Stimulated activated CD8-positive, alpha-beta memory T cell treated with anti-CD3 and anti-CD28 coated beads, Interleukin-2, amount 100 ng/mL, for 48 hours (primary cell): ENCODE measurements around the gene PNKD.

Experiments used
- DNase-seq, 2 donors: peaks; one replicate each; pipeline ENCODE4 v3.0.0-alpha.2; 2020; ENCODE audit warnings: low read depth in 2 of 2

PNKD gene, protein sequence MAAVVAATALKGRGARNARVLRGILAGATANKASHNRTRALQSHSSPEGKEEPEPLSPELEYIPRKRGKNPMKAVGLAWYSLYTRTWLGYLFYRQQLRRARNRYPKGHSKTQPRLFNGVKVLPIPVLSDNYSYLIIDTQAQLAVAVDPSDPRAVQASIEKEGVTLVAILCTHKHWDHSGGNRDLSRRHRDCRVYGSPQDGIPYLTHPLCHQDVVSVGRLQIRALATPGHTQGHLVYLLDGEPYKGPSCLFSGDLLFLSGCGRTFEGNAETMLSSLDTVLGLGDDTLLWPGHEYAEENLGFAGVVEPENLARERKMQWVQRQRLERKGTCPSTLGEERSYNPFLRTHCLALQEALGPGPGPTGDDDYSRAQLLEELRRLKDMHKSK

DNA sequence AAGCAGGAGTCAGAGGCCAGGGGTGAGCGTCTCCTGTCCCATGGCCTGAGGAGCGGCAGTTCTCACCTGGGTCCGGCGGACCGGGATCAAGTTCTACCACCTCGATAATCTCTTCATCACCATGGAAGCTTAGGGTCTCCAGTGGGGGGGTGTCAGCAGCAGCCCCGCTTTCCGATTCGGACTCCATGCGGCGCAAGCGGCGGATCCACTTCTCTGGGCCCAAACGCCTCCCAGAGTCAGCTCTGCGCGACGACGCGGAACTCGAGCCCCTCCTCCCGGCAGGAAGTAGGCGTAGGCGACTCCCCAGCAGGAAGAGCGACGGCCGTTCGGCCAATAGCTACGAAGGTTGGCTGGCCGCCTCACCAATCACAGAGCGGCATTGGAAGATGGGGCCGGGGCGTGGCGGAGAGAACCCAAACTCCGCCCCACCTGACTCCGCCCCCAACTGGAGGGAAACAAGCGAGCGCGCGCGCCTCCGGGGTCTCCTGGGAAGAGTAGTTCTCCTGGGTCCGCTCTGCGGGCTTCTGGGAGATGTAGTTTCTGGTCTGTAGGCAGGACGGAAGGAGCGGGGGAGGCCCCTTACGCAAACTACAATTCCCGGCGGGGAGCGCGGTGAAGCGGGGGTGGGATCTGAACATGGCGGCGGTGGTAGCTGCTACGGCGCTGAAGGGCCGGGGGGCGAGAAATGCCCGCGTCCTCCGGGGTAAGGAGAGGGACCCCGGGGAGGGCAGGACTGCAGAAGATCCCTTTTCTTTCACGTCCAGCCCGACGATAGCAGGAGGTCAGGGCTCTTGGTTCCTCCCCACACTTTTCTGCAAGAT, at the start of gene PNKD, which contains the start of gene AAMP:
PNKD (plus strand) TSS at position 620 of the 821 bp plus-strand sequence; CDS start at position 637, 17 bp downstream.
AAMP (minus strand) TSS at position 238 of the 821 bp plus-strand sequence; CDS start at position 187, 51 bp downstream.
- DNase-seq: peak; percentile 99 to 100

DNA sequence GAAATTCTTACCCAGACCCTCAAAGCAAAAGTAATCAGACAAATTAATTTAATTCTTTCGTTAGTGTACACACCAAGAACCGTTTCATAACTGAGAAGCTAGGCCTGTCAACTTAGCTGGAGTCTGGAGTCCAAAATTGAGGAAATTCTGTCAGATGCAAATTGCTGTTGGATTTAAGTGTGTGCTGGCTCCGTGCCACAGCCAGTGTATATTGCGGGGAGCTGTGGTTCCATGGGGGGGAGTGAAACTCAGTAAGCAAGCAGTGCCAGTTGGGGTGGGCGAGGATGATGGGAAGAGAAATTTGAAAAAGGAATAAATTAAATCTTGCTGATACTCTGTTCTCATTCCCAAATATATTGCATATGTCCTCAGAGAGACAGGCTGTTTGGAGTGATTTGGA, 49.3 kb upstream of the PNKD start:
- no peak for DNase-seq

DNA sequence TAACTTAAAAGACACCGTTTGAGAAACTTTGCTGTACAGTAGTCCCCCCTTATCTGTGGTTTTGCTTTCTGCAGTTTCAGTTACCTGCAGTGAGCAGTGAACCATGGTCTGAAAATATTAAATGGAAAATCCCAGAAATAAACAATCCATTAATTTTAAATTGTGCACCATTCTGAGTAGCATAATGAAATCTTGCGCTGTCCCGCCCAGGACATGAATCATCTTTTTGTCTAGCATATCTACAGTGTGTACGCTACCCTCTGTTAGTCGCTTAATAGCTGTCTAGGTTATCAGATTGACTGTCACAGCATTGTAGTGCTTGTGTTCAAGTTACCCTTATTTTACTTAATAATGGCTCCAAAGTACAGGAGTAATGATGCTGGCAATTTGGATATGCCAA, 47.3 kb upstream of the PNKD start:
- no peak for DNase-seq

DNA sequence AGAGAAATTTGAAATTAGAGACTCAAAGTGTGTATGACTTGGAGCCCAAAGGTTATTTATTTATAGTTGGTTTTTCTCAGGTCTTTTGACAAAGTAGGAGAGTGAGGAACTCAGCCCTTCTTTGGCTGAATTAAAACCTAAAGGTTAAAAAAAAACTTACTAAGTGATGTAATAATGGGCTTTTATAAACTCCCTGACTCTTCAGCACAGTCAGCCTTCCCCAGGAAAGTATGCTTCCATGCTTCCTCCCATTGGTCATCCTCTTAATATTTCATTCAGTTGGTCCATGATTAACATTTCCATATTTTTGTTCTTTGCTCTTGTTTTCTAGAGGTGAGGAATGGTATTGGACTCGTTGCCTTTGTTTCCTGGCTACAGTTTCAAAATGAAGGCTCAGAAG, 46.1 kb upstream of the PNKD start:
- no peak for DNase-seq

DNA sequence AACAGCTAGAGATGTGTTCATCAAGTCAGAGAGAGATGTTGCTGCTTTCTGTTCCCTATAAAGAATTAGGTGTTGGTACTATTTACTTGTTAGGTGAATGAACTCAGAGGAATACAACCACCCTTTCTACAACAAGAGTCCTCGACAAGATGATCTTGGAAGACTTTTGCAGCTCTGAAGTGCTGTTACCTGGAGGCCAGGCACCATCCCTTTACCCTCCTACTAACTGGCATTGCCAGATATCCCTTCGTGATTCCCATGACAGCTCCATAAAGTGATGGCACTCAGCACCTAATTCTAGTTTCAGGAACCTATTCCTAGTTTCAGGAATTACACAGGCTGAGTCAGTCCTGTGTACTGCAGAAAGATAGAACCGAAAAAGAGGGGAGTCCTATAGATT, 43.4 kb upstream of the PNKD start:
- no peak for DNase-seq

DNA sequence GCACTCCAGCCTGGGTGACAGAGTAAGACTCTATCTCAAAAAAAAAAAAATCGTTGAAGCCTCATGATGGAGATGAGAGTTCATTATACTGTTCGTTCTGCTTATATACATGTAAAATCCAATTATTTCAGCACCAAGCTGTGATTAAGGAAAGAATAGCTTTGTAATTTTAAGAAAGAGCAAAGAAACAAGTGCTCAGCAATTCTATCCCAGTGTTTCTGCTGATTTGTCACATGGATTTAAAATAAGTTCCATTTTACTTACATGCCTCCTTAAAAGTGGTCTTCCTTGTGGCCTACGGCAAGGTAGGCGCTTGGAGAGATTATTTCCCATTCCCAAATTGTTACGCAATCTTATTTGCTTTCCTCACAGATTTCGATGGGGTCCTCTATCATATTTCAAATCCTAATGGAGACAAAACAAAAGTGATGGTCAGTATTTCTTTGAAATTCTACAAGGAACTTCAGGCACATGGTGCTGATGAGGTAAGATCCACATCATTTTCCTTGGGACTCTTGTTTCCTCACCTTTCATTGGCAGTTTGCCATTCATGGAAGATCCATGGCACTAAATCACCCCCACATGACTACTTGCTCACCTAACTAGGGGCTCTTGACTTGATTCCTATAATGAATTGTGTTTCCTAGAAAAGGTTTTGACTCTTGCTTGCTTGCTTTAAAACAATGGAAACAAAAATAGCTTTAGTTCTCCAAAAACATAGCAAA, 41.8 kb upstream of the PNKD start:
- no peak for DNase-seq

DNA sequence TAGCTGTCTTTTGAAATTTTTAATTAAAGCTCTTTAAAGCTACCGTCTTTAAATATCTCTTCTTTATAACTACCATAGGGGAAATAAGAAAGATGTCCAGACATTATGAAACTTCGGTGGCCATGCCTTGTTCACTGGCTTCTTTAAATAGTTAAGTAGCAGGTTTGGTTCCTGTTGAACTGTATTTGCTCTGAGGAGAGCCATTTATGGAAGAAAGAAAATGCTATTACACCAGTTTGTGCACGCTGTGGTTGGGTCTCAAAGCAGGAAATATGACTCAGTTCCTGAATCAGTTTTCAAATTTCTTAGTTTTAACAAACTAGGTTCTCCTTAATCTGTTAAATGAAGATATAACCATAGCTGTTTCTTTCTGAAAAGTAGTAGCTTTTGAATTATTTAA, 41.1 kb upstream of the PNKD start:
- no peak for DNase-seq

DNA sequence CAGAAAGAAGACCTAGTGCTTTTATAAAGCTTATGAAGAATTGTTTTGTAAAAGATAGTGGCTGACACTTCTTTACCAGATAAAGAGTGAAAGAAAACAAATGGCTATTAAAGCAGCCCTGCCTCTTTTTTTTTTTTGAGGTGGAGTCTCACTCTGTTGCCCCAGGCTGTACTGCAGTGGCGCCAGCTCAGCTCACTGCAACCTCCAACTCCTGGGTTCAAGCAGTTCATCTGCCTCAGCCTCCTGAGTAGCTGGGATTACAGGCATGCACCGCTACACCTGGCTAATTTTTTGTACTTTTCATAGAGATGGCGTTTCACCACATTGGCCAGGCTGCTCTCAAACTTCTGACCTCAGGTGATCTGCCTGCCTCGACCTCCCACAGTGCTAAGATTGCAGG, 40.5 kb upstream of the PNKD start:
- DNase-seq: no peak

DNA sequence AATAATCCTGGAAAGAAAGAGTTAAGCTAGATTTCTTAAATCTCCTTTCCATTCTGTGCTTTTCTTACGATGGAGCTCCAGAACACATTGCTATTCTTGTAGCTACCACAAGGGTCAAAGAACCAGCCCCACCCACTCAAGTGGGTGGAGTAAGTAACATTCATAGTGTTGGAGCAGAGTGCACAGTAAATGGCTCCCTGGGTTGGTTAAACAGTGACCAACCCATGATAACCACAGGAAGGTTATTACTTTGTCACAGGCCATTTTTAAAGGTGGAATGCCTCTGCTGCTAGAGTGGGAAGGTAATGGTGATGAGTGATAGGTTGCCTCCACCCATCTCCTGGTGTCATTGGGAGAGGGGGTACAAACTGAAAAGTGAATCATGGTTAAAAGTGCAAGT, 39.4 kb upstream of the PNKD start:
- no peak for DNase-seq

DNA sequence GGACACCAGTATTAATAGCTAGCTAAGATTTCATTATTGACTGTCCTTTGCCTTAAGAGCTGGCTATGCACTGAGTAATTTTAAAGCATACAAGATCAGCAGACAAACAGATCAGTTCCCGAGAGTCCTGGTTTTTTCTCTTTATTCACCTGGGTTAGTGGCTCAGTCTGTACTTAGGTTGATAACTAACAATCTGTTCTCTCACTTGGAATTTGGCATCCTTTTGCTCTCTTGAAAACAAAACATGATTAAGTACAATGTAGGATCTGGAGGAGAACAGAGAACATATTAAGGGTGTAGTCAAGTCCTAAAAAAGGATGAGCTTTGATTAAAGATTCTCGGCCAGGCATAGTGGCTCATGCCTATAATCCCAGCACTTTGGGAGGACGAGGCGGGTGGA, 36.8 kb upstream of the PNKD start:
- DNase-seq: no peak

DNA sequence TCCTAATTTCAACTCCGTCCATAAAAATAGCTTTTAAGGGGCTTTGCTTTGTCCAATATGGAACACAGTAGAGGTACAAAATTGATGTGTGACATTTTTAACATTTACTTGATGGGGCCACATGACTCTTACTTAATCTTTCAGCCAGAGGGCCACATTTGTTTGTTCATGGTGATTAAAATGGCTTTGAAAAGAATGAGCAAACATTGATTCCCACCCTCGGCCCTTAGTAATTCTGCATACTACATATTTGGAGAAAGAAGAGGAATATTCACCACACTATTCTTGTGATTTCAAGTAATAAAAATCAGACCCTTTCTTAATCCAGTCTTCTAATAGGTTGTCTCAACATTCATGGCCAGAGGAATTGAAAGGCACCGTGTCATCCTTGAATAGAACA, 35.8 kb upstream of the PNKD start:
- no peak for DNase-seq

DNA sequence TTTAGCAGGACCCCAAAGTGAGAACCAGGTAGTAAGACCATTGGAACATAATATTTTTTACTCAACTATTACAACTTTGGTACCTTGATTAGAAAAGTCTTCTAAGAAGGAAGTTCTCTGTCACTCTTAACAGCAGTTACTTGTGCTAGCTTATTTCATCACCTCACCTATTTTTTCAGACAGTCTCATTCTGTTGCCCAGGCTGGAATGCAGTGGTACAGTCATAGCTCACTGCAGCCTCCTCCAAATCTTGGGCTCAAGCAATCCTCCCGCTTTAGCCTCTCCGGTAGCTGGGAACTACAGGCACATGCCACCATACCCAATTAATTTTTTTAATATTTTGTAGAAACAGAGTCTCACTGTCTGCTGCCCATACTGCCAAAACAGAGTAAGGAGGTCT, 35.3 kb upstream of the PNKD start:
- DNase-seq: no peak

DNA sequence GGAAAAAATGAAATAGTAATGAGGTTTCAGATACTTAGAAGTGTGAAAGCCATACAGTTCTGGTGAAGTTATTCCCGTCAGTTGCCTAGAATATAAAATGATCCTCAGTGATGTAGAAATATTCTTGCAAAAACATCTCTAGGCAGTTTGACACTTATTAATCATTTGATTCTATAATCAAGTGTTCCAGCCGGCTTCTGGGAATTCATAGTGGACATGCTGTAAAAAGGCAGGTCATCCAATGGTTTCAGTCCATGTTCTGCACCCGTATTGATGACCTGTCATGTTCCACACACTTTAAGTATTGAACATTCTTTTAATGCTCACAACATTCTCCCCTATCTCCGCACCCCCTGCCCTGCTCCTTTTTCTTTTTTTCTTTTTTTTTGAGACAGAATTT, 33.5 kb upstream of the PNKD start:
- no peak for DNase-seq

DNA sequence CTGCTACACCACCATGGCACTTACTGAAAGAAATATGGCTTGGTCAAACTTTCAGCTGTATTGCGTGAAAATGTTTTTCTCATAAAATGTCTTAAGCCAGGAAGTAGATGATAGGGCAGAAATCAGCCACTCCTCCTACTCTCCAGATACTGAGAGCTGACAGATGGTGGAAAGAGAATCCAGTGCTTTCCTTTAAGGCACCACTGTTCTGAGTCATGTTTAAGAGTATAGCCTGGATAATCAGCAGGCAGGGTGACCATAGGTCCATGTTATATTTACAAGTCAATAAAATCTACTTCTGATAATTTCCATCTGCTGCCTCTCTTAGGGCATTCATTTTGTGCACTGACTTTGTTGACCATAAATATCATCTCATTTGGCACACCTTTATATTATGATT, 31.4 kb upstream of the PNKD start:
- DNase-seq: no peak

DNA sequence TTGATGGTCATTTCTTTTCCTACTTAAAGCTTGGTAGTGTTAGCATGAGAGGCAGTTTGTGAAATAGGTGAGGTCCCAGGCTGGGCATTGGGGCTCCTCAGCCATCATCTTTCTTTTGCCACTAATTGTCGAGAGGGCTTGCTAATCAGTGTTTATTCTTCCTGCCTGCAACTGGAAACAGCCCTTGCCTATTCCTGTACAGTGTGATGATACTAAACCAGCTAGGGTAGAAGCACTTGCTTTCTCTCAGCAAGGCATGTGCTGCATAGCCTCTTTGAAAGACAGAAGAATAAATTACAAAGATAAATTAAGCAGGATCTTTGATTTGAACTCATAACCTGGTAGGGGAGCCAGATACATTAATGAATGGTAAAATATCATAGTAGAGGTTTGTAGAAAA, 26.1 kb upstream of the PNKD start:
- DNase-seq: no peak

DNA sequence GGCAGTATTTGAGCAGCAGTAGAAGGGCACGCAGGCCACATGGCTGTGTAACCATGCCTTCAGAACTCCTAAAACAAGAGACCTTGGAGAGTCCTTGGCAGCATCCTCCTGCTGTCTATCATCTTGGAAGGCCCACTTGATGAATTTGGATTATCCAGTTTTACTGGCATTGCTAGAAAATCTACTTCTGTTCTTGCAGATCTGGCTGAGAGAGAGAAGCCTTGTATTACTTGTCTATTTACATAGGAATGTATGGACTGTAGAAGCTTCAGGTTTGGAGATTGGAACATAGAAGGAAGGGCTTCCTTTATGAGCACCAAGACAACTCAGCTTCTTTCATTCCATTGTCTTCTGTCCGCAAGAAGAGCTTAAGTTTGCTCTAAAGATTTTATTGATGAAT, 25.7 kb upstream of the PNKD start:
- no peak for DNase-seq

DNA sequence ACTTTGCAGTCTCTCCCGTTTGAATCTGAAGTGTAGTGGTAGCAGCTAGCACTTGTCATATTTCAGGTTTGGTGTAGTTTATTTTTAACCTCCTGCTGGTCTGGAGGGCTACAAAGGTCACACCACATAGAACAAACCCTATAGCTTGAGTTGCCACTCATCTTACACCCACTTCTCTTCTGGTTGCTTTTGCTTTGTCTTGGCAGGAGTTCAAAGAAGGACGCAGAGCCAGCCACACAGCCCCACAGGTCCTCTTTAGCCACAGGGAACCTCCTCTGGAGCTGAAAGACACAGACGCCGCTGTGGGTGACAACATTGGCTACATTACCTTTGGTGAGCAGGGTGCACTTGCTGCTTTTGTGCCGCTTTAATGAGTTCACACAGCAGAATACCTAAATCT, 25.1 kb upstream of the PNKD start:
- DNase-seq: no peak

DNA sequence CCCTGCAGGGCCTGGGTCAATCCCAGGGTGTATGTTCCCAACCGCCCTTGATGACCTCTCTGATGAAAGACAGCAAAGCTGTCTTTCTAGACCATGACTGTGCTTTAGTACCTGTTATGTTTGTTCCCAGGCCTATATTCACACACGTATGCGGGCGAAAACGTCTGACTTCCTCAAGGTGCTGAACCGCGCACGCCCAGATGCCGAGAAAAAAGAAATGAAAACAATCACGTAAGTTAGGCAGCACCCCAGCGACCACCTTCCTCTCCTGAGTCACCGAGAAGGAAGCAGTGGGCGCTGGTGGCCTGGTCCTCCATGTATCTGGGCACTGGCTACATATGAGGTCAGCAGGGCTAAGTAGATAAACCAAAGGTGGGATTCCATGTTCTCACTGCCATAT, 20.6 kb upstream of the PNKD start:
- no peak for DNase-seq

DNA sequence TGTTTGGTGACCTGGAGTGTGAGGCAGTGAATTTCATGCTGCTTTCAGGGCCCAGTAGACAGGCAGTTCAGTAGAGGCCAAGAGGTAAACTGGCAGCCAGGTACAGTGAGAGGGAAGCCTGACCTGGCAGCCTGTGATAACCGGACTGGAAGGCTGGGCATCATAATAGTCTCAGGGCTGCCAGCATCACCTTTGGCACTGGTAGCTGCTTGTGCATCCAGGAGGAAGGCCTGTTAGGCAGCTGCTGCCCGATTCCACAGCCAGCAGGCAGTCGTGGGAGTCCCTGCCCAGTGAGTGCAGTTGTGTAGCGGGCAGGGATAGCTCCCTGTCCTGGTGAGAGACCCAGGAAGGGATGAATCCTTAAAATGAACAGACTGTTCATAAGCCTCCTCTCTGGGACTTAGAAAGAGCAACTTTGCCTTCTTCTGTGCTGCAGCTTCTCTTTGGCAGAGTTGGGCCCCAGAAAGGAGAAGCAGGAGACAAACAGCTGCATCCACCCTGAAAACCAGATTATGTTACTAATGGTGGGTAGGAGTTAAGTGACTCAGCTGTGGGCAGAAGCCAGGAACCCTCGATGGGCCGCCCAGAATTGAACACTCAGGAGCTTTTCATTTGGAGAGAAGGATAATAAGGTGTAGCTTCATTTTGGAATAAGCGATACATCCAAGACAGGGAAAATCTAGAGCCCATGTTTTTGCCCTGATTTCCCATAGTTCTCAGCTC, 17.6 kb upstream of the PNKD start:
- no peak for DNase-seq

DNA sequence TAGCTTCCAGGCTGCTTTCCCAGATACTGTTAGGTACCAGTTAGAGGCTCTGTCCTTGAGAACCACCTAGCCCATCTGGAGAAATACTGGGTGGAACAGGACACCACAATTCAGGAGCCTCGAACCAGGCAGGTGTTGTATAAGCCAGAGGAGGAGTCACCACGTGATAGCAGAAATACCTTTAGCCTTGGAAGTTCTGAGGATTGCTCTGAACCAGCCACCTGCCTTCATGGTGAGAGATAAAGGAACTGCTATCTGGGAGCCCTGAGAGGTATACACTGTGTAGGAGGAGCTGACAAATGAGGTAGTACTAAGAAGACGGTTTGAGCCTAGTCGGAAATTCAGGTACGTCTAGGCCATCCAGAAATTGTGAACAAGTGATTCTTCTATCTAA, 17.1 kb upstream of the PNKD start:
- no peak for DNase-seq

DNA sequence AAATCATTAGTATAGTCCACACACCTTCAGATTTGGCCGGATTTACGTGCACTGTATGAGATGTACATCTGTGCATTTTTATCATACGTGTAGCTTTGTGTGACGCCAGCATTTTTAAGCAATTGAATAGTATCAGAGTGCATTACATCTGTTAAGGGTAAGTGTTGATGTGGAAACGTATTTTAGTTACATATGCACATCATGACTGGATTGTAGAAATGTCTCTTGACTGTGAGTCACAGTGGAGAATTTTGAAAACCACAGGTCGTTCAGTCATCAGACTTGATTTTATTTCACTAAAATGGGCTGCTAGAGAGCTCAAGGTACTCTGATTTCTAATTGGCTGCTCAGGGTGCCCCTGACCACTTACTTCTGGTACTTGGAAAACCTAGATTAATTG, 14.9 kb upstream of the PNKD start:
- DNase-seq: no peak
